ENCODE measurements around the gene PPP4R4.
A peak's percentile ranks its signal among the peaks of the same experiment; 100 is the strongest.

Gene PPP4R4

DNA sequence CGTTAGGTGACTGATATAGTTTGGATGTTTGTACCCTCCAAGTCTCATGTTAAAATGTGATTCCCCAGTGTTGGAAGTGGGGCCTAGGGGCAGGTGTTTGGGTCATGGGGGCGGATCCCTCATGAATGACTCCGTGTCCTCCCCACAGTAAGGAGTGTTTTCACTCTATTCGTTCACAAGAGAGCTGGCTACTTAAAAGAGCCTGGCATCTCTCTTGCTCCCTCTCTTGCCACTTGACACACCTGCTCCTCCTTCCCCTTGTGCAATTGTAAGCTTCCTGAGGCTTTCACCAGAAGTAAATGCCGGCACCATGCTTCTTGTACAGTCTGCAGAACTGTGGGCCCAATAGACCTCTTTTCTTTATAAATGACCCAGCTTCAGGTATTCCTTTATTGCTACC, 47.3 kb upstream of the PPP4R4 start:
- Histone ChIP-seq H2AFZ (ENCODE audit: low read depth) (no peak overlapping the region), H4K20me1 (ENCODE audit: insufficient read depth) (no peaks in the 10 kb centered on the region), H3K27ac (no peak overlapping the region), H3K4me2 (no peak overlapping the region), H3K4me1 (ENCODE audit: low read depth, poor library complexity, severe bottlenecking) (peaks cover 4% of the 10 kb centered on the region), H3K79me2 (ENCODE audit: insufficient read depth, low read depth) (no peaks in the 10 kb centered on the region), H3K4me3 (IDR thresholded peaks at IDR 0.05; ENCODE audit: insufficient read depth, low read depth, low read length) (no peak overlapping the region), H3K9ac (no peak overlapping the region), H3K27me3 (ENCODE audit: insufficient read depth, low read depth) (no peaks in the 10 kb centered on the region), H3K36me3 (ENCODE audit: insufficient read depth) (no peaks in the 10 kb centered on the region)
- TF ChIP-seq, protein P1, sequence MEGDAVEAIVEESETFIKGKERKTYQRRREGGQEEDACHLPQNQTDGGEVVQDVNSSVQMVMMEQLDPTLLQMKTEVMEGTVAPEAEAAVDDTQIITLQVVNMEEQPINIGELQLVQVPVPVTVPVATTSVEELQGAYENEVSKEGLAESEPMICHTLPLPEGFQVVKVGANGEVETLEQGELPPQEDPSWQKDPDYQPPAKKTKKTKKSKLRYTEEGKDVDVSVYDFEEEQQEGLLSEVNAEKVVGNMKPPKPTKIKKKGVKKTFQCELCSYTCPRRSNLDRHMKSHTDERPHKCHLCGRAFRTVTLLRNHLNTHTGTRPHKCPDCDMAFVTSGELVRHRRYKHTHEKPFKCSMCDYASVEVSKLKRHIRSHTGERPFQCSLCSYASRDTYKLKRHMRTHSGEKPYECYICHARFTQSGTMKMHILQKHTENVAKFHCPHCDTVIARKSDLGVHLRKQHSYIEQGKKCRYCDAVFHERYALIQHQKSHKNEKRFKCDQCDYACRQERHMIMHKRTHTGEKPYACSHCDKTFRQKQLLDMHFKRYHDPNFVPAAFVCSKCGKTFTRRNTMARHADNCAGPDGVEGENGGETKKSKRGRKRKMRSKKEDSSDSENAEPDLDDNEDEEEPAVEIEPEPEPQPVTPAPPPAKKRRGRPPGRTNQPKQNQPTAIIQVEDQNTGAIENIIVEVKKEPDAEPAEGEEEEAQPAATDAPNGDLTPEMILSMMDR (conservative IDR thresholded peaks at IDR 0.05; ENCODE audit: low read depth, low read length), result no peak

- TF ChIP-seq, protein P1 (conservative IDR thresholded peaks at IDR 0.05; ENCODE audit: low read depth, low read length), result no peak
- no peaks in the 10 kb centered on the region for H3K79me2 ChIP-seq (ENCODE audit: insufficient read depth, low read depth)
- no peak overlapping the region for H3K4me2 ChIP-seq
- H3K36me3 ChIP-seq (ENCODE audit: insufficient read depth), result no peaks in the 10 kb centered on the region
- H2AFZ ChIP-seq (ENCODE audit: low read depth), result no peak overlapping the region
- no peak overlapping the region for H3K4me3 ChIP-seq (IDR thresholded peaks at IDR 0.05; ENCODE audit: insufficient read depth, low read depth, low read length)
- no peaks in the 10 kb centered on the region for H3K27me3 ChIP-seq (ENCODE audit: insufficient read depth, low read depth)
- no peak overlapping the region for H3K27ac ChIP-seq
- H4K20me1 ChIP-seq (ENCODE audit: insufficient read depth), result no peaks in the 10 kb centered on the region
- H3K9ac ChIP-seq, result no peak overlapping the region
- H3K4me1 ChIP-seq (ENCODE audit: low read depth, poor library complexity, severe bottlenecking), result peaks cover 4% of the 10 kb centered on the region
Measured at GRCh38 chr14:94127330-94127729, 46.8 kb upstream of the PPP4R4 start.

DNA sequence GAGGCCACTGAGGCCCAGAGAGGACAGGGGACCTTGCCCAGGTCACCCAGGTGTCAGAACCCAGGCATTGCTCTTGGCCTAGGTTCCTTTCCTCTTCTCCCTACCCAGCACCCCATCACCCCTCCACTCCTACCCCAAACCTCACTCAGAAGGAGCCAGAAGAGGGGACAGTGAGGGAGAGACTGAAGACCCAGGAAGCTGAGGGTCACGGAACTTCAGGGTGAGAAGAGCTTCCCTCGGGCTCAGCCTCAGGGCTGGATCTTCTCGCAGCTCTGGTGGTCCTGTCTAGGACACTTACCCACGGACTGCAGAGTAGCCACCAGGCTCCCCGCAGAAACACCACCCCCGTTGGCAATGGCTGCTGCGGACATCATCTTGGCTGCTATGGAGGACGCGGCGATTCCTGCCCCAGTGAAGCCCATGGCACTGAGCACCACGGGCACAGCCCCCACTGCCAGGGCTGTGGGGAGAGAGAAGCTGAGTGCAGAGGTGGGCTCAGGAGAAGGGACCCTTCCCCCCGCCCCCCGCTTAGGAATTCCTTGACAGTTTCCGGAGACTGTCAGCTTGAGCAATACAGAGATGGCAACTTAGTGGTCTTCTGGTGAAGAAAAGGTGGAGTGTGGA, 45.8 kb upstream of the PPP4R4 start:
- Histone ChIP-seq H4K20me1 (ENCODE audit: insufficient read depth) (no peaks in the 10 kb centered on the region), H3K27ac (no peak overlapping the region), H3K36me3 (ENCODE audit: insufficient read depth) (no peaks in the 10 kb centered on the region), H3K4me2 (peak overlapping the region; percentile 80; the same call in 1 of the 2 replicates), H3K4me3 (IDR thresholded peaks at IDR 0.05; ENCODE audit: insufficient read depth, low read depth, low read length) (no peak overlapping the region), H3K4me1 (ENCODE audit: low read depth, poor library complexity, severe bottlenecking) (peaks cover 4% of the 10 kb centered on the region), H2AFZ (ENCODE audit: low read depth) (no peak overlapping the region), H3K27me3 (ENCODE audit: insufficient read depth, low read depth) (no peaks in the 10 kb centered on the region), H3K79me2 (ENCODE audit: insufficient read depth, low read depth) (no peaks in the 10 kb centered on the region), H3K9ac (no peak overlapping the region)
- TF ChIP-seq, protein P1 (conservative IDR thresholded peaks at IDR 0.05; ENCODE audit: low read depth, low read length), result no peak

DNA sequence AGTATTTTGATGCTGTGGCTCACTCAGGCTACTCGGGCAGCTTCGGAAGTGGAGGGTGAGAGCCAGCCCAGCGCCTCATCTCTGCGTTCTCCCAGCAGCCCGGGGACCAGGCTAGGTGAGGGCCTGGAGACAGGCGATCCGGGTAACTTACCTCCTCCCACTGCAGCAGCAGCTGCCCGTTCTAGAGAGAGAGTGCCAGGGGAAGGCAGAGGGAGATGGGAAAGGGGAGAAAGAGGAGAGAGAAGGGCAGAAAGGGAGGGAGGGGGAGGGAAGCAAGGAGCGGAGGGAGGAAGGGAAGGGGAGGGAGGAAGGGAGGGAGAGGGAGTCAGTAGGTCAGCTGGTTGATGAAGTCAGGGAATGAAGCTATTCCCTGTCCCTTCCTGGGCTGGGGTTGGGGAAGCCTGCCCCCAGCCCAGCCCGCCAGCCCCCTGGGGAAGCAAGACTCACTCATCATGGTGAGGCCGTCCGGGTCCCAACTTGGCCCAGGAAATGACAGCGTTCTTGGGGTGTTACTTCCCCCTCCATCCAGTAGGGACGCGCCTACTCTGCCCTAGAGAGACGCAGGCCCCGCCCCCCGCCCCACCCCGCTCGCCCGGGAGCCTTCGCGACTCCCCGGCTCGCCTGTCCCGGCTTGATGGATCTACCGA, 44.9 kb upstream of the PPP4R4 start, which contains the start of gene IFI27L2:
TSS of gene IFI27L2 (minus strand) at position 494 of the 647 bp plus-strand sequence. CDS start at position 454, 40 bp downstream.
- Histone ChIP-seq H3K27ac (no peak within 1 kb of the TSS), H3K4me3 (IDR thresholded peaks at IDR 0.05; ENCODE audit: insufficient read depth, low read depth, low read length) (no peak within 1 kb of the TSS)

More for the DNA sequence above, 44.9 kb upstream of the PPP4R4 start, which contains the start of gene IFI27L2:
- Histone ChIP-seq H3K9ac (peak within 1 kb of the TSS; percentile 42; the same call in 1 of the 2 replicates), H3K4me2 (peak within 1 kb of the TSS; percentile 81), H3K79me2 (ENCODE audit: insufficient read depth, low read depth) (no peaks in the 10 kb centered on the region), H3K4me1 (ENCODE audit: low read depth, poor library complexity, severe bottlenecking) (peaks cover 4% of the 10 kb centered on the region), H4K20me1 (ENCODE audit: insufficient read depth) (no peaks in the 10 kb centered on the region), H2AFZ (ENCODE audit: low read depth) (peak within 1 kb of the TSS; percentile 91), H3K27me3 (ENCODE audit: insufficient read depth, low read depth) (no peaks in the 10 kb centered on the region), H3K36me3 (ENCODE audit: insufficient read depth) (no peaks in the 10 kb centered on the region)
- TF ChIP-seq, protein P1 (conservative IDR thresholded peaks at IDR 0.05; ENCODE audit: low read depth, low read length), result no peak; the same call in 1 of the 2 replicates

All from KMS-11 (cell line).